Testis (tissue), 3 donors: ENCODE measurements around the gene TSC22D3. TPM values are rescaled to one million over a fixed set of nuclear protein-coding genes. Genes with fewer than 3 reads are reported as not detected.

Source experiments
- DNase-seq: peaks from one replicate; pipeline ENCODE4 v3.0.0-alpha.2; 2019
- H3K27ac ChIP-seq, 2 donors: fragments of 200-600 bp; sonication (generic); one replicate each; pipeline ENCODE4 v1.5.1; 2019
- H3K27me3 ChIP-seq: fragments of 200-600 bp; sonication (generic); one replicate; pipeline ENCODE4 v1.5.1; 2019
- H3K36me3 ChIP-seq: fragments of 200-600 bp; sonication (generic); one replicate; pipeline ENCODE4 v1.5.1; 2017; ENCODE audit warnings: low read depth; ENCODE audit errors: missing control alignments
- H3K4me1 ChIP-seq: fragments of 200-600 bp; sonication (generic); one replicate; pipeline ENCODE4 v1.5.1; 2019
- H3K4me3 ChIP-seq, 2 donors: fragments of 200-600 bp; sonication (generic); one replicate each; pipeline ENCODE4 v1.5.1; 2017 to 2019
- H3K9me3 ChIP-seq: fragments of 200-600 bp; sonication (generic); one replicate; pipeline ENCODE4 v1.5.1; 2017
- CTCF ChIP-seq, 3 experiments: fragments of 450-650 bp in 2 of 3; fragments of 200-600 bp in 1 of 3; sonication (generic) in 1 of 3; IDR thresholded peaks; one replicate each; pipeline ENCODE4 v1.5.1; 2016 to 2019; ENCODE audit warnings: antibody characterized with exemption in 3 of 3, mild to moderate bottlenecking in 2 of 3, moderate library complexity in 1 of 3
- POLR2A ChIP-seq: fragments of 450-650 bp; IDR thresholded peaks from one replicate; pipeline ENCODE4 v1.6.1; 2017; ENCODE audit warnings: antibody characterized with exemption, mild to moderate bottlenecking, moderate library complexity
- WGBS, 2 donors: methylation state at CpG; one replicate each; pipeline ENCODE4 v1.1.5; 2018; 5-methylcytosine and 5-hydroxymethylcytosine counted together
- intact Hi-C: fragments of 100-400 bp; cut with DNase I; formaldehyde crosslinking; loops from one replicate; pipeline ENCODE4 v1.15.1; 2023; ENCODE audit warnings: low total_unique reads
- polyA plus RNA-seq: library from polyadenylated mRNA; stranded (reverse); fragments of 350-450 nt; fragmentation: Illumina TruSeq; extraction: RNeasy Lipid Tissue Mini Kit (QIAGEN cat#74804); gene quantifications from one replicate; pipeline ENCODE4 v1.2.3, GENCODE V29; 2014; ENCODE audit warnings: low read depth, low replicate concordance; ENCODE audit not compliant: insufficient read depth
- total RNA-seq, 2 donors: library from RNA; depleted of rRNA; stranded (reverse); fragments of >200 nt; gene quantifications; one replicate each; pipeline ENCODE4 v1.2.3, GENCODE V29; 2016

Gene TSC22D3
- total and polyA plus RNA-seq, 3 donors from 2014 or later, result 65.5 to 123 (median 98.4) TPM

DNA sequence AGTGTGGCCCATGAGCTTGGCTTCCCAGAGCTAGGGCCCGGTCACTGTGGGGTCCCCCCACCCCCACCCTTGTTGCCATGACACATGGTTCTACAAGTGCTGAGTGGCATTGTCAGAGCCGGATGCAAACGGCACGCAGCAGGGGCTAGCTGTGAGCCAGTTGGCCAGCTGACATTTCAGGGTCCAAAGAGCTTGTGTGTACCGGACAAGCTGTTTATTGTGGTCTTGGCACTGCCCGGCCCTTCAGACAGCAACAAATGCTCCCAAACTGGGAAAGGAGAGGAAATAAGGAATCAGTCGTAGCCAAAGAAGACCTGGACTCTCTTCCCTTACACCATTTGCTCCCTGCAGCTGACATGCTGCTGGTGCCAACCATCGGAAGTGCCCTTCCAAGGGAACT lies 36.8 kb downstream of the TSC22D3 start:
- intact Hi-C loops, result no loop called here
- Histone ChIP-seq H3K27ac (peak overlapping the region in 1 of 2 donors; percentile 56), H3K27me3 (no peaks in the 10 kb centered on the region), H3K36me3 (no peaks in the 10 kb centered on the region), H3K9me3 (no peaks in the 10 kb centered on the region), H3K4me3 (no peak overlapping the region), H3K4me1 (peaks cover 23% of the 10 kb centered on the region)
- TF ChIP-seq CTCF (IDR thresholded peaks at IDR 0.05), result no peak
- no peak for TF ChIP-seq POLR2A
- no peak for DNase-seq
- 80 to 100% methylated on average over 2 to 6 of the region's 8 CpGs for WGBS, 2 donors

DNA sequence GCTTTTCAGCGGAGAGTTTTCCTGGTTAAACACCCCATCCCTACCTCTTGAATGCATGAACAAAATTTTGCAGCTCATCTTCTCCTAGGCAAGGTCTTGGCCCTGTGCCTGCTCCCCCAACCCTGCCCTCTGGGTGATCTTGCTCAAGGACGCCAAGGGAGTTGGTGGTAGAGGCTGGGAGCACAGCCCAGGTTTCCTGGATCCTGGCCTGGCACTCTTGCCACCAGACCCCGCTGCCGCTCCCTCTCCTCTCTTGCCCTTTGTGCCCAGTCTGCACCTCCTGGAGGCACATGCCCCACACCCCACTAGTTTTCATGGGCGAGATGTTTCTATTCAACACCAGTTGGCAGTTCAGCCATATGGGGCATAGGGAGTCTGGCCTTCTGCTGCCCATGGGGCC lies 37.3 kb downstream of the TSC22D3 start:
- Histone ChIP-seq H3K9me3 (no peaks in the 10 kb centered on the region), H3K27ac (peak overlapping the region in 1 of 2 donors; percentile 56), H3K4me3 (no peak overlapping the region), H3K27me3 (no peaks in the 10 kb centered on the region), H3K36me3 (no peaks in the 10 kb centered on the region), H3K4me1 (peaks cover 22% of the 10 kb centered on the region)
- TF ChIP-seq POLR2A (no peak), CTCF (IDR thresholded peaks at IDR 0.05) (no peak)
- intact Hi-C loops, result no loop called here
- DNase-seq, result no peak
- WGBS, 2 donors, result 73 to 87% methylated on average over 4 to 5 of the region's 5 CpGs

DNA sequence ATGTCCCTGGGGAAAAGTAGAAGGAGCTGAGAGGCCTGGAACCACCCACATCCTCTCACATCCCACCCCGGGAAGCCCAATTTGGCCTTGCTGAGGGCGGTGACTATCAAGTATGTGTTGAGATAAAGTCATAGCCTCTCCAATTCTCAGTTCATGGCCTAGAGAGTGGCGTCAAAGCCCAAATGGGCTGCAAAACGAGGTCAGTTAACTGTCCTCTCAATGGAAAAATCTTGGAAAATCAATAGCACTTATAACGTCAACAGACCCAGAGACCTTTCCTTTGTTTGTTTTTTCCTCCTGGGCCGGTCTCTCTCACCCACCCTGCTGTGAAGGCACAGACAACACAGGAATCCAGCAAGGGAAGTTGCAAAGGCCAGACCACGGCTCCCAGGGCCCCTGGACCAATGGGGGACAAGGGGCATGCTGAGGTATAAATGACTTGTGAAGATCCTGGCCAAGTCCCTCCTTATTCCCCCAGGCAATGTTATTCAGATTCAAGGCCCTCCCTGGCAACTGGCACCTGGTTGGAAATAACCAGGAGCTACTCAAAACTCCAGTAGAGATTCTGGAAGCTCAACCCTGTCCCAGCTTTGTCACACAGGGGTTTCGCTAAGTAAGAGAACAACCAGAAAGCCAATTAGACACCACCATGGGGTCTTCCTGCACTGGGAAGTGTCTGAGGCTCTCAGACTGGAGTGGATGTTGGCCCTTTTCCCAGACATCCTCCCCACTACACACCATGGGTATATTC lies 38.6 kb downstream of the TSC22D3 start:
- Histone ChIP-seq H3K36me3 (no peaks in the 10 kb centered on the region), H3K4me1 (peaks cover 20% of the 10 kb centered on the region), H3K27ac (peak overlapping the region in 1 of 2 donors; percentile 50), H3K9me3 (no peaks in the 10 kb centered on the region), H3K4me3 (no peak overlapping the region), H3K27me3 (no peaks in the 10 kb centered on the region)
- intact Hi-C loops, result no loop called here
- WGBS, 2 donors, result 52 to 57% methylated on average over 6 to 8 of the region's 8 CpGs
- DNase-seq, result no peak
- TF ChIP-seq CTCF (IDR thresholded peaks at IDR 0.05) (no peak), POLR2A (no peak)

GRCh38 chrX:107734646-107735045 lies 40.9 kb downstream of the TSC22D3 start:
- H3K27me3 ChIP-seq, result no peaks in the 10 kb centered on the region
- WGBS, 2 donors, result 60 to 64% methylated on average over 3 of the region's 3 CpGs
- no peaks in the 10 kb centered on the region for H3K36me3 ChIP-seq
- H3K4me1 ChIP-seq, result peaks cover 19% of the 10 kb centered on the region
- no peak overlapping the region for H3K27ac ChIP-seq
- no peak for DNase-seq
- no peak overlapping the region for H3K4me3 ChIP-seq
- no peaks in the 10 kb centered on the region for H3K9me3 ChIP-seq
- TF ChIP-seq CTCF (IDR thresholded peaks at IDR 0.05), result no peak
- TF ChIP-seq POLR2A, result no peak
- intact Hi-C loops, result no loop called here

- Histone ChIP-seq H3K4me1 (peaks cover 28% of the 10 kb centered on the region), H3K27ac (no peak overlapping the region), H3K4me3 (no peak overlapping the region), H3K36me3 (no peaks in the 10 kb centered on the region), H3K27me3 (no peaks in the 10 kb centered on the region), H3K9me3 (no peaks in the 10 kb centered on the region)
- TF ChIP-seq CTCF (IDR thresholded peaks at IDR 0.05) (no peak), POLR2A (no peak)
- WGBS, 2 donors, result 73 to 88% methylated on average over 2 to 4 of the region's 4 CpGs
- intact Hi-C loops, result no loop called here
- DNase-seq, result no peak
Observed at GRCh38 chrX:107733686-107734085, 41.9 kb downstream of the TSC22D3 start.
